Suprapubic skin (tissue), 4 donors: ENCODE data around the gene KRTAP10-7.

Source experiments
- EP300 ChIP-seq: sonication (generic); formaldehyde crosslinking; IDR thresholded peaks from one replicate; pipeline ENCODE4 v1.6.1; 2017; ENCODE audit warnings: antibody characterized with exemption
- POLR2A ChIP-seq, 2 donors: fragments of 450-650 bp; IDR thresholded peaks; one replicate each; pipeline ENCODE4 v1.6.1; 2017; ENCODE audit warnings: antibody characterized with exemption in 2 of 2, mild to moderate bottlenecking in 2 of 2, moderate library complexity in 2 of 2
- POLR2AphosphoS5 ChIP-seq, 3 donors: sonication (generic); formaldehyde crosslinking; IDR thresholded peaks; one replicate each; pipeline ENCODE4 v1.6.1; 2017; ENCODE audit warnings: antibody characterized with exemption in 3 of 3
- TF ChIP-seq, protein P1 (sequence below), 2 donors: fragments of 200-600 bp in 1 of 2; fragments of 450-650 bp in 1 of 2; sonication (generic) in 1 of 2; IDR thresholded peaks; one replicate each; pipeline ENCODE4 v1.5.1; 2016 to 2019; ENCODE audit warnings: antibody characterized with exemption in 2 of 2, mild to moderate bottlenecking in 1 of 2, moderate library complexity in 1 of 2

DNA sequence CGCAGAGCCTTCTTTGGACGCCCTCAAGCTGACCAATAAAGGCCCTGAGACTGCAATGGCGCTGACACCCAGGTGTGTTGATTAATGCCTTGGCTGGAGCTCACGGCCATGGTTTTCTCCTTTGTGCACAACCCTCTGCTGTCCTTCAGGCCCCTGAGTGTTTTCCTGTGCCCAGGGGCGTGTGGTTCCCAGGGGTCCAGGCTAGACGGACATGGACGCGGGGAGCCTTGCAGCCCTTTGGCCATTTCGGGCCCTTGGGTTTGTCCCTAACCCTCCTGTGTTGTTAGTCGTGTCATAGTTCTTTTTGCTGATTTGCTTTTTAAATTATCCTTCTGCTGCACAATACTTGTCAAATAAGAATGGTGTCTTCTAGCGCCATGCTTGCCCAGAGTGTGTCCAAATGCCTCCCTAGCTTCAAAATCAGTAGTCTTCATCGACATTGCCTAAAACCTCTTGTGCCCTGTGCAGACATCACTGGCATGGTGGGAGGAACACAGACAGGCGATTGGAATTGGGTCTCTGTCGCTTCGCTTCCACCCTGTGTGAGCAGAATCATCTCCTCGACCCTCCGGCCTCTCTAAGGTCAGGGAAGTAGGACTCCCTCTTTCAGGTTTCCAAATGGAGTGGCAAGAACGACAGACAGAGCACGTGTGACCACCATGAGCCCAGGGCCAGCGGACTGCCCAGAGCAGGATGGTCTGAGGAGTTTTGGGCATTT is 24.9 kb upstream of the KRTAP10-7 start:
- TF ChIP-seq, protein P1, sequence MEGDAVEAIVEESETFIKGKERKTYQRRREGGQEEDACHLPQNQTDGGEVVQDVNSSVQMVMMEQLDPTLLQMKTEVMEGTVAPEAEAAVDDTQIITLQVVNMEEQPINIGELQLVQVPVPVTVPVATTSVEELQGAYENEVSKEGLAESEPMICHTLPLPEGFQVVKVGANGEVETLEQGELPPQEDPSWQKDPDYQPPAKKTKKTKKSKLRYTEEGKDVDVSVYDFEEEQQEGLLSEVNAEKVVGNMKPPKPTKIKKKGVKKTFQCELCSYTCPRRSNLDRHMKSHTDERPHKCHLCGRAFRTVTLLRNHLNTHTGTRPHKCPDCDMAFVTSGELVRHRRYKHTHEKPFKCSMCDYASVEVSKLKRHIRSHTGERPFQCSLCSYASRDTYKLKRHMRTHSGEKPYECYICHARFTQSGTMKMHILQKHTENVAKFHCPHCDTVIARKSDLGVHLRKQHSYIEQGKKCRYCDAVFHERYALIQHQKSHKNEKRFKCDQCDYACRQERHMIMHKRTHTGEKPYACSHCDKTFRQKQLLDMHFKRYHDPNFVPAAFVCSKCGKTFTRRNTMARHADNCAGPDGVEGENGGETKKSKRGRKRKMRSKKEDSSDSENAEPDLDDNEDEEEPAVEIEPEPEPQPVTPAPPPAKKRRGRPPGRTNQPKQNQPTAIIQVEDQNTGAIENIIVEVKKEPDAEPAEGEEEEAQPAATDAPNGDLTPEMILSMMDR (IDR thresholded peaks at IDR 0.05), result no peak
- no peak for TF ChIP-seq POLR2A (IDR thresholded peaks at IDR 0.05)
- TF ChIP-seq POLR2AphosphoS5 (IDR thresholded peaks at IDR 0.05), result no peak
- no peak for TF ChIP-seq EP300
